Measurements from ENCODE around the gene TMEM59L. TPM values are rescaled to one million over a fixed set of nuclear protein-coding genes. Genes with fewer than 3 reads are reported as not detected.

TMEM59L gene
- total and polyA plus RNA-seq, 8 donors, result 0.56 to 8.9 (median 1.2) TPM

- no peaks in the 10 kb centered on the region for H3K9me3 ChIP-seq
- H3K4me1 ChIP-seq, result peaks cover 0 to 8% (median 0%) of the 10 kb centered on the region in 3 donors
- FAIRE-seq, result no peak
- peak in 1 of 4 donors; percentile 37 for ATAC-seq
- H3K27ac ChIP-seq, result no peak within 1 kb of the TSS
- H3K36me3 ChIP-seq, result no peaks in the 10 kb centered on the region
- TF ChIP-seq, protein P1, sequence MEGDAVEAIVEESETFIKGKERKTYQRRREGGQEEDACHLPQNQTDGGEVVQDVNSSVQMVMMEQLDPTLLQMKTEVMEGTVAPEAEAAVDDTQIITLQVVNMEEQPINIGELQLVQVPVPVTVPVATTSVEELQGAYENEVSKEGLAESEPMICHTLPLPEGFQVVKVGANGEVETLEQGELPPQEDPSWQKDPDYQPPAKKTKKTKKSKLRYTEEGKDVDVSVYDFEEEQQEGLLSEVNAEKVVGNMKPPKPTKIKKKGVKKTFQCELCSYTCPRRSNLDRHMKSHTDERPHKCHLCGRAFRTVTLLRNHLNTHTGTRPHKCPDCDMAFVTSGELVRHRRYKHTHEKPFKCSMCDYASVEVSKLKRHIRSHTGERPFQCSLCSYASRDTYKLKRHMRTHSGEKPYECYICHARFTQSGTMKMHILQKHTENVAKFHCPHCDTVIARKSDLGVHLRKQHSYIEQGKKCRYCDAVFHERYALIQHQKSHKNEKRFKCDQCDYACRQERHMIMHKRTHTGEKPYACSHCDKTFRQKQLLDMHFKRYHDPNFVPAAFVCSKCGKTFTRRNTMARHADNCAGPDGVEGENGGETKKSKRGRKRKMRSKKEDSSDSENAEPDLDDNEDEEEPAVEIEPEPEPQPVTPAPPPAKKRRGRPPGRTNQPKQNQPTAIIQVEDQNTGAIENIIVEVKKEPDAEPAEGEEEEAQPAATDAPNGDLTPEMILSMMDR (IDR thresholded peaks at IDR 0.05), result no peak
- intact Hi-C loops (cut with DNase I), result no loop called here
- DNase-seq, result no peak
- H3K27me3 ChIP-seq, result peaks cover 0 to 29% (median 8%) of the 10 kb centered on the region in 4 donors
- 1 to 2% methylated on average over 27 to 112 of the region's 116 CpGs for WGBS, 2 donors
- peak within 1 kb of the TSS in 2 of 4 donors; percentile 5 to 16 for H3K4me3 ChIP-seq
Observed at GRCh38 chr19:18606281-18607225, 6.1 kb upstream of the TMEM59L start, which contains the start of gene CRLF1. TSS of gene CRLF1 (minus strand) at chr19:18606799. CDS start at chr19:18606656, 143 bp downstream.

DNA sequence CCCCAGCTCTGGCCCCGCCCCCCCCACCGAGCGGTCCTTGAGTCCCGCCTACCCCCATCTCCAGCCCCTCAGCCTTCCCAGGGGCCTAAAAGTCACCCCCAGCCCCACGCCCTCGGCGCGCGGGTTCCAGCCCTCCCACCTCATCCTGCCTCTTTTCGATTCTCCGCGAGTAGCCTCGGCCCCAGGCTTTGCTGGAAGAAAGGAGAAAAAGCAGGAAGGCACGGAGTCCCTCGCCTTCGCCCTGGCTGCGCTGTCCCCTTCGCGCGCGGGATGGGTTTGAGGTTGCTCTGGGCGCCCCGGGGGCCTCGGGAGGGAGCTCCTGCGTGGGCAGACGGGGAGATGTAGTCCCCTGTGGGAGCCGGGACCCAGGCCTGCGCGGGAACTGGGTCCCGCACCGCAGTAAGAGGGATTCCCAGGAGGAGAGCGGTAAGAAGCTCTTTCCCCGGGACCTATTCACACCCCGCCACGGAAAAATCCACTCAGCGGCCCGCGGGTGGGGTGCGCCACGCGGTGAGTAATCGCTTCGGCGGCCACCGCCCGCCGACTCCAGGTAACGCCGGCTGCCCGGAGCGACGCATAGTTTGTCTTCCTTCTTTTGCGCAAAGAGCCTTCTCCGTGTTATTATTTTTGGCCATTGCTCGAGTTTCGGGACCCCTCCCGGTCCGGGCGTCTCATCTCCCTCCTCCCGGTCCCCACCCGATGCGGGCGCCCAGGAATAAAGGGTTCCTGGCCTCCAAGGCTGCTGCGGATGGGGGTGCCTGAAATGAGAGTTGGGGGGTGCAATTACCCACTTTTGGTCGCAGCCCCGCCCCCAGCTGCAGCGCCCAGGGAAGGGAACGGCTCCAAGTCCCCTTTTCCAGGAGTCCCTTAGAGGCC is 5.2 kb upstream of the TMEM59L start:
- FAIRE-seq, result no peak
- H3K9me3 ChIP-seq, result no peaks in the 10 kb centered on the region
- no peak for DNase-seq
- no peaks in the 10 kb centered on the region for H3K36me3 ChIP-seq
- H3K27me3 ChIP-seq, result peaks cover 0 to 29% (median 11%) of the 10 kb centered on the region in 4 donors
- intact Hi-C loops (cut with DNase I), result no loop called here
- H3K4me3 ChIP-seq, result no peak overlapping the region
- no peak overlapping the region for H3K27ac ChIP-seq
- 3% methylated on average over 66 to 68 of the region's 68 CpGs for WGBS, 2 donors
- TF ChIP-seq, protein P1 (IDR thresholded peaks at IDR 0.05), result no peak
- peaks cover 0 to 12% (median 0%) of the 10 kb centered on the region in 3 donors for H3K4me1 ChIP-seq
- no peak for ATAC-seq

DNA sequence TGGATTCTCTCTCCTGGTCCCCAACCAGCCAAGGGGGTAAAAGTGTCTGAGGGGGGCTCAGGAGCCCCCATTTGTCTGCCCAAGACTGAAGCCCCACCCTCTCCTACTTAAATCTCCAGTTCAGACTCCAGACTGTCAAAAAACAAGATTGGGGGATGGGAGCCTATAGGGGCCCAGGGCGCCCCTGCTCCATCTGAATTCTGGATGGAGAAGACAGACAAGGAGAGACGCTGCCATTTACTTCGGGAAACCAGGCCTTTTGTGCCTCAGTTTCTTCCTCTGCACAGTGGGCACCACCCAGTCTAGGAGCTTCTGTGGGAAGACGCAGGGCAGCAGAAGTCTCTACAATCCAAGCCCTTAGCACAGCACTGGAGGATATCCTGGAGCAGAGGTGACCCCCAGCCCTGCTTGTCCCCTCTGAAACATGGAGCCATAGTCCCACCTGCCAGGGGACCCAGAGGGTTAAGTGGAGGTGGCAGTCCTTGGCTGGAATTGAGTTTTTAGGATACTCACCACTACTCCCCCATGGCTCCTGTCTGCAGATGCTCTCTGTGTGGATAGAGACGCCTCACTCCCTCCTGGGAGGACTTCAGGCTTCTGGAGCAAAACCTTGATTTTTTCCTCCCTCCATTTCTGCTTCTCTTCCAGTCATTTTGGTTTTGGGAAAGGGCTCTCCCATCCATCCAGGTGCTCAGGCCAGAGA is 4.4 kb upstream of the TMEM59L start:
- TF ChIP-seq, protein P1 (IDR thresholded peaks at IDR 0.05), result no peak
- H3K4me1 ChIP-seq, result peaks cover 0 to 12% (median 0%) of the 10 kb centered on the region in 3 donors
- no peak for DNase-seq
- WGBS, 2 donors, result 34 to 40% methylated on average over 5 of the region's 5 CpGs
- H3K36me3 ChIP-seq, result no peaks in the 10 kb centered on the region
- peaks cover 0 to 29% (median 11%) of the 10 kb centered on the region in 4 donors for H3K27me3 ChIP-seq
- H3K27ac ChIP-seq, result no peak overlapping the region
- no peaks in the 10 kb centered on the region for H3K9me3 ChIP-seq
- no peak for ATAC-seq
- no peak for FAIRE-seq
- H3K4me3 ChIP-seq, result no peak overlapping the region
- intact Hi-C loops (cut with DNase I), result no loop called here

DNA sequence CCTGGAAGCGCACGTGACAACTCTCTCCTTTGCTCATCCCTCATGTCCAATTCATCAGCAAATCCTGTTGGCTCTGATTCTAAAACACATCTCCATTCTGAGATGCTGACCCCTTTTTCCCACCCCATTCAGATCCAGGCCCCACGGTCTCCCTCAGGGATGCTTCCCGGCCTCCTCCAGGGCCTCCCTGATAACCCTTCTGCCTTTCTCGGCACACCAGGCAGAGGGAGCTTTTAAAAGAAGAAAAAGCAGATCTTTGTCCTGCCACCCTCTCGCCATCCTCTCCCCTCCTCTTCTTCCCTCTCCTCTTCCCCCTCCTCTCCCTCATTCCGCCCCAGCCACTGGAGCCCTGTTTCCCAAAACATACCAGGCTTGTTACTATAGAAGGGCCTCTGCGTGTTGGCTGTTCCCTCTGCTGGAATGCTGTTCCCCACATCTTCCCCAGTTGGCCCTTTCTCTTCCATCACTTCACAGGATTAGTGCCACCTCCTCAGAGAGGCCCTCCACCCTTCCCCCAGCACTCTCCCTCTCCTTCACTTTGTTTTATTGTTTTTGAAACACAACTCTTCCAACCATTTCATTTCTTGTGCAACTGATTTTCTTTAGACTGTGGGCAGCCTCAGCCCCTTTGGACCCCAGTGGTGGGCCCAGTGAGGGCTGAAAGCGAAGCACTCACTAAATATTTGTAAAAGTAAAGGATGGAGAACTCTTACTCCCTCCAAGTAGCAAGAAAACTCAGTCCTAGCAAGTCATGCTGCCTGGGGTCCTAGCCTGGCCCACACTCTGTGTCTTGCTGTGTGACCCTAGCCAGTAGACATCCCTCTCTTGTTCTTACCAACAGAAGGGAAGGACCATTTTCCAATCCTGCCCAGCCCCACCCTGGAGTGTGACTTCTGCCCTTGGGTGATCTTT is 3.6 kb upstream of the TMEM59L start:
- ATAC-seq (no peak), FAIRE-seq (no peak), DNase-seq (no peak)
- H3K4me3 ChIP-seq, result no peak overlapping the region
- H3K27ac ChIP-seq, result no peak overlapping the region
- WGBS, 2 donors, result 61 to 75% methylated on average over 9 of the region's 9 CpGs
- H3K36me3 ChIP-seq, result no peaks in the 10 kb centered on the region
- TF ChIP-seq, protein P1 (IDR thresholded peaks at IDR 0.05), result no peak
- no peaks in the 10 kb centered on the region for H3K9me3 ChIP-seq
- intact Hi-C loops (cut with DNase I), result no loop called here
- peaks cover 0 to 12% (median 0%) of the 10 kb centered on the region in 3 donors for H3K4me1 ChIP-seq
- H3K27me3 ChIP-seq, result peaks cover 0 to 29% (median 7%) of the 10 kb centered on the region in 4 donors

All from pancreas (tissue), 10 donors.